HG02852 (cell line): ENCODE results near the gene SLC16A8.

Experiments
- ATAC-seq: cut with Tn5 transposase; IDR thresholded peaks from one replicate; pipeline ENCODE4 v1.9.1; 2021; ENCODE audit warnings: mild to moderate bottlenecking, moderate library complexity; ENCODE audit not compliant: unreplicated experiment

Gene SLC16A8

GRCh38 chr22:38073150-38074130, 10.5 kb downstream of the SLC16A8 start:
- ATAC-seq = no peak

- no peak for ATAC-seq
Measured at GRCh38 chr22:38072322-38073149, 11.4 kb downstream of the SLC16A8 start.

GRCh38 chr22:38071421-38072321, 12.3 kb downstream of the SLC16A8 start:
- no peak for ATAC-seq

GRCh38 chr22:38070250-38070921, 13.6 kb downstream of the SLC16A8 start:
- ATAC-seq = no peak

- no peak for ATAC-seq
Measured at GRCh38 chr22:38069372-38070249, 14.4 kb downstream of the SLC16A8 start.

GRCh38 chr22:38068641-38069371, 15.2 kb downstream of the SLC16A8 start:
- no peak for ATAC-seq

- ATAC-seq = no peak
Measured at GRCh38 chr22:38067761-38068360, 16.1 kb downstream of the SLC16A8 start.

- ATAC-seq = no peak
Measured at GRCh38 chr22:38067028-38067415, 17.0 kb downstream of the SLC16A8 start.

GRCh38 chr22:38066381-38067027, 17.5 kb downstream of the SLC16A8 start:
- no peak for ATAC-seq

GRCh38 chr22:38065539-38065938, 18.4 kb downstream of the SLC16A8 start:
- no peak for ATAC-seq

GRCh38 chr22:38062791-38063190, 21.2 kb downstream of the SLC16A8 start:
- ATAC-seq = no peak

- ATAC-seq = peak; percentile 45
Measured at GRCh38 chr22:38056969-38057891, 26.8 kb downstream of the SLC16A8 start, which contains the start of gene PICK1. Gene PICK1, plus strand, starts transcription at chr22:38057404. Its CDS starts 406 bp downstream, at chr22:38057810.

GRCh38 chr22:38051900-38052862, 31.8 kb downstream of the SLC16A8 start:
- ATAC-seq = no peak

- ATAC-seq = no peak
Measured at GRCh38 chr22:38051261-38051660, 32.7 kb downstream of the SLC16A8 start.

GRCh38 chr22:38050720-38051119, 33.3 kb downstream of the SLC16A8 start:
- no peak for ATAC-seq
